ENCODE results near the gene SEC63. TPM values are rescaled to one million over a fixed set of nuclear protein-coding genes. Genes with fewer than 3 reads are reported as not detected.

Gene SEC63
- total RNA-seq: 100 to 1,000 TPM in 1 of 3 donors, 10 to 100 TPM in 2; 84.4 to 104 (median 90.4) TPM
- total RNA-seq (2013): 49.3 TPM

- Histone ChIP-seq H3K9me3 (ENCODE audit: control insufficient read depth, insufficient read depth, low read length) (no peaks in the 10 kb centered on the region), H3K27ac (ENCODE audit: low read length) (peak within 1 kb of the TSS; percentile 72), H3K4me3 (ENCODE audit: low read length) (peak within 1 kb of the TSS; percentile 68), H3K27me3 (ENCODE audit: control insufficient read depth, insufficient read depth, low read length) (no peaks in the 10 kb centered on the region), H3K36me3 (ENCODE audit: control insufficient read depth, insufficient read depth, low read length) (no peaks in the 10 kb centered on the region), H3K4me1 (ENCODE audit: control insufficient read depth, insufficient read depth, low read length) (peaks cover 18% of the 10 kb centered on the region)
- ATAC-seq: peak; percentile 96 to 100 (median 98)
- H3K4me1 Mint-ChIP-seq: peaks cover 18 to 29% of the 10 kb centered on the region in 2 donors
- no peaks in the 10 kb centered on the region for H3K27me3 Mint-ChIP-seq (ENCODE audit: low read depth in 2 of 2)
- peak within 1 kb of the TSS; percentile 99 for H3K4me3 Mint-ChIP-seq
- under 1% methylated on average over 69 of the region's 69 CpGs for WGBS (ENCODE audit: insufficient coverage)
- DNase-seq: peak; percentile 96 to 98
- peaks cover 6% of the 10 kb centered on the region for H3K36me3 Mint-ChIP-seq
- intact Hi-C loops (cut with micrococcal nuclease): loop anchor here (5.0 kb wide), 1 partner anchor 136 kb away; the partner anchor contains the start of gene SCML4
- peak within 1 kb of the TSS; percentile 92 to 93 for H3K27ac Mint-ChIP-seq
- H3K9me3 Mint-ChIP-seq: no peaks in the 10 kb centered on the region
- no peak for TF ChIP-seq CTCF (IDR thresholded peaks at IDR 0.05)
Observed at GRCh38 chr6:107957909-107958688, at the start of gene SEC63. TSS of gene SEC63 (minus strand) at chr6:107958208. CDS start at chr6:107958009, 199 bp downstream.

GRCh38 chr6:108005961-108006360 is 48.0 kb upstream of the SEC63 start:
- 91% methylated on average over 2 of the region's 3 CpGs for WGBS (ENCODE audit: insufficient coverage)
- TF ChIP-seq CTCF (IDR thresholded peaks at IDR 0.05): no peak
- no peaks in the 10 kb centered on the region for H3K4me1 Mint-ChIP-seq

GRCh38 chr6:108004861-108005260 is 46.9 kb upstream of the SEC63 start:
- WGBS (ENCODE audit: insufficient coverage): 93% methylated on average over 15 of the region's 15 CpGs
- peaks cover 8% of the 10 kb centered on the region for H3K36me3 Mint-ChIP-seq
- H3K9me3 ChIP-seq (ENCODE audit: control insufficient read depth, insufficient read depth, low read length): peaks cover 3% of the 10 kb centered on the region
- H3K36me3 ChIP-seq (ENCODE audit: control insufficient read depth, insufficient read depth, low read length): no peaks in the 10 kb centered on the region
- H3K4me3 Mint-ChIP-seq: no peak overlapping the region
- no peak for ATAC-seq
- intact Hi-C loops (cut with micrococcal nuclease): no loop called here
- H3K27me3 ChIP-seq (ENCODE audit: control insufficient read depth, insufficient read depth, low read length): no peaks in the 10 kb centered on the region
- no peaks in the 10 kb centered on the region for H3K4me1 Mint-ChIP-seq
- no peak for DNase-seq
- no peak overlapping the region for H3K27ac Mint-ChIP-seq
- H3K27me3 Mint-ChIP-seq (ENCODE audit: low read depth in 2 of 2): peaks cover 0 to 9% of the 10 kb centered on the region in 2 donors
- no peaks in the 10 kb centered on the region for H3K4me1 ChIP-seq (ENCODE audit: control insufficient read depth, insufficient read depth, low read length)
- no peak for TF ChIP-seq CTCF (IDR thresholded peaks at IDR 0.05)
- no peak overlapping the region for H3K4me3 ChIP-seq (ENCODE audit: low read length)
- peaks cover 0 to 4% of the 10 kb centered on the region in 2 donors for H3K9me3 Mint-ChIP-seq
- no peak overlapping the region for H3K27ac ChIP-seq (ENCODE audit: low read length)

More at GRCh38 chr6:108005961-108006360, 48.0 kb upstream of the SEC63 start:
- H3K27ac ChIP-seq (ENCODE audit: low read length): no peak overlapping the region
- H3K4me3 ChIP-seq (ENCODE audit: low read length): no peak overlapping the region
- H3K27me3 Mint-ChIP-seq (ENCODE audit: low read depth in 2 of 2): peaks cover 0 to 9% of the 10 kb centered on the region in 2 donors
- no peaks in the 10 kb centered on the region for H3K27me3 ChIP-seq (ENCODE audit: control insufficient read depth, insufficient read depth, low read length)
- no peaks in the 10 kb centered on the region for H3K4me1 ChIP-seq (ENCODE audit: control insufficient read depth, insufficient read depth, low read length)
- H3K4me3 Mint-ChIP-seq: no peak overlapping the region
- no peak for ATAC-seq
- no peak for DNase-seq
- no peaks in the 10 kb centered on the region for H3K36me3 ChIP-seq (ENCODE audit: control insufficient read depth, insufficient read depth, low read length)
- peaks cover 3% of the 10 kb centered on the region for H3K9me3 ChIP-seq (ENCODE audit: control insufficient read depth, insufficient read depth, low read length)
- H3K27ac Mint-ChIP-seq: no peak overlapping the region
- peaks cover 8% of the 10 kb centered on the region for H3K36me3 Mint-ChIP-seq
- intact Hi-C loops (cut with micrococcal nuclease): no loop called here
- H3K9me3 Mint-ChIP-seq: peaks cover 0 to 4% of the 10 kb centered on the region in 2 donors
